CD4-positive, alpha-beta T cell treated with Interleukin-17A for 1 hour (primary cell): ENCODE measurements around the gene MYO1D.

Experiments used
- DNase-seq: peaks from one replicate; pipeline ENCODE4 v3.0.0-alpha.2; 2020

Gene MYO1D

GRCh38 chr17:32609884-32610650, 266.9 kb downstream of the MYO1D start:
- no peak for DNase-seq

GRCh38 chr17:32609085-32609484, 267.8 kb downstream of the MYO1D start:
- peak; percentile 81 for DNase-seq

- DNase-seq: no peak
These were observed 268.7 kb downstream of the MYO1D start for GRCh38 chr17:32608267-32608666.

- no peak for DNase-seq
These were observed 272.0 kb downstream of the MYO1D start for GRCh38 chr17:32604966-32605365.

GRCh38 chr17:32602396-32602795, 274.5 kb downstream of the MYO1D start:
- DNase-seq: no peak

GRCh38 chr17:32601866-32602265, 275.1 kb downstream of the MYO1D start:
- no peak for DNase-seq

GRCh38 chr17:32596628-32597027, 280.3 kb downstream of the MYO1D start:
- no peak for DNase-seq

GRCh38 chr17:32596206-32596605, 280.7 kb downstream of the MYO1D start:
- DNase-seq: no peak

GRCh38 chr17:32593003-32593402, 283.9 kb downstream of the MYO1D start:
- no peak for DNase-seq

- DNase-seq: no peak
These were observed 285.5 kb downstream of the MYO1D start for GRCh38 chr17:32591405-32591804.

- no peak for DNase-seq
These were observed 285.9 kb downstream of the MYO1D start for GRCh38 chr17:32590974-32591373.

GRCh38 chr17:32588982-32589381, 287.9 kb downstream of the MYO1D start:
- DNase-seq: no peak

- no peak for DNase-seq
These were observed 288.8 kb downstream of the MYO1D start for GRCh38 chr17:32588135-32588534.

- no peak for DNase-seq
These were observed 290.3 kb downstream of the MYO1D start for GRCh38 chr17:32586666-32587065.

GRCh38 chr17:32584792-32585191, 292.1 kb downstream of the MYO1D start:
- DNase-seq: no peak

- no peak for DNase-seq
These were observed 293.9 kb downstream of the MYO1D start for GRCh38 chr17:32583053-32583452.

GRCh38 chr17:32575852-32576251, 301.1 kb downstream of the MYO1D start:
- peak; percentile 20 for DNase-seq

GRCh38 chr17:32570081-32570396, 306.9 kb downstream of the MYO1D start:
- DNase-seq: no peak

GRCh38 chr17:32569171-32570080, 307.5 kb downstream of the MYO1D start:
- no peak for DNase-seq

- no peak for DNase-seq
These were observed 308.2 kb downstream of the MYO1D start for GRCh38 chr17:32568705-32569104.

GRCh38 chr17:32567511-32567910, 309.4 kb downstream of the MYO1D start:
- DNase-seq: no peak

- no peak for DNase-seq
These were observed 309.8 kb downstream of the MYO1D start for GRCh38 chr17:32567086-32567485.

GRCh38 chr17:32566303-32566702, 310.6 kb downstream of the MYO1D start:
- DNase-seq: no peak

- no peak for DNase-seq
These were observed 311.5 kb downstream of the MYO1D start for GRCh38 chr17:32565401-32565800.
